Smooth muscle cell of the brain vasculature (primary cell): ENCODE data around the gene MEI4.
A peak's percentile ranks its signal among the peaks of the same experiment; 100 is the strongest.
"Not testable (repeated sequence)": the region's sequence is repeated elsewhere in the genome, so short reads cannot be mapped to it uniquely, and the experiment has no call there.

Source experiments
- DNase-seq: peaks from one replicate; pipeline ENCODE4 v3.0.0-alpha.2; 2012; ENCODE audit warnings: low read depth, low spot score

MEI4 gene

GRCh38 chr6:77678048-77678447 lies 25.2 kb downstream of the MEI4 start:
- DNase-seq = no peak

GRCh38 chr6:77683515-77683914 lies 30.7 kb downstream of the MEI4 start:
- no peak for DNase-seq

- DNase-seq = no peak
Observed at GRCh38 chr6:77686931-77687330, 34.1 kb downstream of the MEI4 start.

- DNase-seq = no peak
Observed at GRCh38 chr6:77688649-77689048, 35.8 kb downstream of the MEI4 start.

GRCh38 chr6:77700095-77700494 lies 47.3 kb downstream of the MEI4 start:
- DNase-seq = not testable (repeated sequence)

- no peak for DNase-seq
Observed at GRCh38 chr6:77707603-77708002, 54.8 kb downstream of the MEI4 start.

GRCh38 chr6:77715588-77715987 lies 62.7 kb downstream of the MEI4 start:
- no peak for DNase-seq

- no peak for DNase-seq
Observed at GRCh38 chr6:77716311-77716710, 63.5 kb downstream of the MEI4 start.

- DNase-seq = not testable (repeated sequence)
Observed at GRCh38 chr6:77736010-77736409, 83.2 kb downstream of the MEI4 start.

- peak; percentile 15 for DNase-seq
Observed at GRCh38 chr6:77740380-77740779, 87.5 kb downstream of the MEI4 start.

- DNase-seq = not testable (repeated sequence)
Observed at GRCh38 chr6:77752156-77752555, 99.3 kb downstream of the MEI4 start.

- DNase-seq = no peak
Observed at GRCh38 chr6:77762386-77762785, 109.5 kb downstream of the MEI4 start.

- DNase-seq = no peak
Observed at GRCh38 chr6:77763124-77763523, 110.3 kb downstream of the MEI4 start.

- no peak for DNase-seq
Observed at GRCh38 chr6:77764364-77764763, 111.5 kb downstream of the MEI4 start.

GRCh38 chr6:77773157-77773822 lies 120.5 kb downstream of the MEI4 start:
- no peak for DNase-seq

- no peak for DNase-seq
Observed at GRCh38 chr6:77774457-77774856, 121.6 kb downstream of the MEI4 start.

- DNase-seq = no peak
Observed at GRCh38 chr6:77776441-77776840, 123.6 kb downstream of the MEI4 start.

GRCh38 chr6:77778527-77778926 lies 125.7 kb downstream of the MEI4 start:
- no peak for DNase-seq

- DNase-seq = no peak
Observed at GRCh38 chr6:77786935-77787629, 134.2 kb downstream of the MEI4 start.

GRCh38 chr6:77796824-77797809 lies 144.3 kb downstream of the MEI4 start:
- DNase-seq = no peak

- DNase-seq = no peak
Observed at GRCh38 chr6:77812304-77812703, 159.5 kb downstream of the MEI4 start.

GRCh38 chr6:77813090-77813489 lies 160.3 kb downstream of the MEI4 start:
- no peak for DNase-seq
